ENCODE results near the gene ZNF343. TPM values are rescaled to one million over a fixed set of nuclear protein-coding genes. Genes with fewer than 3 reads are reported as not detected.

Gene ZNF343
- total and polyA plus RNA-seq, 2 of the 8 experiments (the other 6 are each of a cell fraction or from before 2014, with no cell fraction given), result 1.8 to 5.0 TPM

DNA sequence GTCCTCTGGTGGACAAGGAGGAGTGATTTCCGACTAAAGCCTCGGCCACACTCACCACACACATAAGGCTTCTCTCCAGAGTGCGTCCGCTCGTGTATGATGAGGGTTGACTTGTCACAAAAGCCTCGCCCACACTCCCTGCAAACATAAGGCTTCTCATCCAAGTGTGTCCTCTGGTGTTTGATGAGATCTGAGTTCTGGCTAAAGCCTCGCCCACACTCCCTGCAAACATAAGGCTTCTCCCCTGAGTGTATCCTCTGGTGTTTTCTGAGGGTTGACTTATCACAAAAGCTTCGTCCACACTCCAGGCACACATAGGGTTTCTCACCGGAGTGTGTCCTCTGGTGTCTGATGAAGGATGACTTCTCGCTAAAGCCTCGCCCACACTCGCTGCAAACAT lies 25.2 kb downstream of the ZNF343 start:
- CTCF ChIA-PET (ENCODE audit: partially characterized antibody), result interaction anchor here (0.7 to 1.6 kb wide), 3 partner anchors 37 to 38 kb away, joined by 3 to 4 read pairs (median 3); no protein-coding TSS in a partner anchor

More for the DNA sequence above, 25.2 kb downstream of the ZNF343 start:
- Histone ChIP-seq H3K27ac (ENCODE audit: low read depth, low read length) (no peak overlapping the region), H2BK12ac (ENCODE audit: low read depth, low read length) (no peak overlapping the region), H3K4me1 (replicated peaks in 1 of 4; ENCODE audit: control insufficient read depth in 3 of 4, insufficient read depth in 4 of 4, low read length in 3 of 4) (no peaks in the 10 kb centered on the region), H2AK5ac (ENCODE audit: low read depth, low read length) (no peak overlapping the region), H4K20me1 (replicated peaks in 1 of 2; ENCODE audit: control insufficient read depth in 1 of 2, insufficient read depth in 2 of 2, low read length in 2 of 2) (peaks cover 0 to 2% of the 10 kb centered on the region in 2 experiments), H3K4me2 (ENCODE audit: insufficient read depth in 1 of 2, low read depth in 2 of 2, low read length in 2 of 2) (no peak overlapping the region), H3K18ac (ENCODE audit: extremely low read depth, low read length) (no peak overlapping the region), H4K91ac (replicated peaks; ENCODE audit: insufficient read length, low read length) (no peak overlapping the region), H2BK120ac (replicated peaks; ENCODE audit: low read depth, low read length) (no peak overlapping the region), H3K23ac (ENCODE audit: insufficient read length) (no peak overlapping the region), H3K27me3 (replicated peaks in 1 of 4; ENCODE audit: control insufficient read depth in 3 of 4, extremely low read depth in 1 of 4, insufficient read depth in 3 of 4, low read length in 3 of 4) (no peaks in the 10 kb centered on the region), H2BK5ac (ENCODE audit: low read depth, low read length) (no peak overlapping the region), H3K36me3 (ENCODE audit: control insufficient read depth in 2 of 4, insufficient read depth in 4 of 4, low read length in 3 of 4) (no peaks in the 10 kb centered on the region; a peak in 1 of 8 replicates), H3K79me2 (ENCODE audit: control insufficient read depth in 1 of 2, insufficient read depth in 2 of 2, low read length in 2 of 2) (no peaks in the 10 kb centered on the region), H3K56ac (replicated peaks; ENCODE audit: insufficient read length, low read depth, low read length) (no peak overlapping the region), H2BK20ac (ENCODE audit: low read length) (no peak overlapping the region), H4K8ac (ENCODE audit: extremely low read depth, insufficient read depth, low read length) (no peak overlapping the region), H2AFZ (ENCODE audit: low read length) (no peak overlapping the region), H3K4ac (replicated peaks; ENCODE audit: insufficient read length, low read depth, low read length) (no peak overlapping the region), H2BK15ac (ENCODE audit: low read length) (no peak overlapping the region), H3K4me3 (ENCODE audit: extremely low read depth in 1 of 4, insufficient read depth in 2 of 4, low read depth in 3 of 4, low read length in 4 of 4) (no peak overlapping the region), H3K9ac (replicated peaks in 1 of 4; ENCODE audit: extremely low read depth in 1 of 4, low read depth in 3 of 4, low read length in 3 of 4) (no peak overlapping the region), H3K23me2 (ENCODE audit: low read depth, low read length) (no peaks in the 10 kb centered on the region), H3K14ac (ENCODE audit: insufficient read length) (no peak overlapping the region), H3K9me3 (ENCODE audit: insufficient read depth in 2 of 2, low read depth in 1 of 2, low read length in 1 of 2) (no peaks in the 10 kb centered on the region), H3K79me1 (ENCODE audit: low read depth, low read length) (no peaks in the 10 kb centered on the region), H4K5ac (ENCODE audit: insufficient read length, low read depth, low read length) (no peak overlapping the region)
- TF ChIP-seq KDM4A (IDR thresholded peaks at IDR 0.05; ENCODE audit: low read depth, low read length, severe bottlenecking), result no peak
- TF ChIP-seq CBX8 (IDR thresholded peaks at IDR 0.05; ENCODE audit: borderline replicate concordance, low read depth, low read length), result no peak
- no peak for TF ChIP-seq PHF8 (conservative IDR thresholded peaks at IDR 0.05; ENCODE audit: low read depth, low read length)
- TF ChIP-seq TEAD4 (IDR thresholded peaks at IDR 0.05; ENCODE audit: low read depth, low read length), result no peak
- TF ChIP-seq MAFK (IDR thresholded peaks at IDR 0.05; ENCODE audit: low read depth, low read length), result no peak
- POLR2A ChIA-PET (ENCODE audit: partially characterized antibody), result interaction anchor here (0.9 to 1.1 kb wide), 2 partner anchors 13 to 15 kb away, joined by 3 to 4 read pairs; partner anchors contain the start of gene SNRPB
- 86% methylated on average over 12 of the region's 12 CpGs; no CpG with 5 or more reads in 1 of the 2 experiments for WGBS, 2 experiments (ENCODE audit: extremely low coverage in 1 of 2, insufficient coverage in 1 of 2, insufficient read length in 1 of 2, insufficient replicate concordance in 2 of 2, low coverage in 1 of 2, low lambda C conversion rate in 2 of 2, missing lambda C conversion rate in 1 of 2)
- FAIRE-seq (no peak), DNase-seq (ENCODE audit: low read depth in 1 of 2, low spot score in 2 of 2) (no peak)

All from H1 (cell line).